Lung (tissue), 12 donors: ENCODE results near the gene PSMD12. TPM values are rescaled to one million over a fixed set of nuclear protein-coding genes. Genes with fewer than 3 reads are reported as not detected.

Source experiments
- ATAC-seq: fragments of 200-7000 bp; cut with Tn5 transposase; one replicate; pipeline ENCODE4 v1.9.1; 2020; ENCODE audit warnings: moderate number of reproducible peaks; ENCODE audit not compliant: insufficient read depth, low FRiP score
- DNase-seq, 3 donors: peaks; one replicate each; pipeline ENCODE4 v3.0.0-alpha.2; 2013 to 2017
- H3K27ac ChIP-seq, 2 donors: one replicate each; pipeline ENCODE4 v1.5.1; 2013; ENCODE audit warnings: mild to moderate bottlenecking in 2 of 2, moderate library complexity in 2 of 2, control low read depth in 1 of 2, inconsistent platforms in 1 of 2, low read depth in 1 of 2, low read length in 1 of 2
- H3K27me3 ChIP-seq, 3 donors: one replicate each; pipeline ENCODE4 v1.5.1; 2013; ENCODE audit warnings: low read length in 2 of 3; ENCODE audit not compliant: control insufficient read depth in 3 of 3, insufficient read depth in 3 of 3
- H3K36me3 ChIP-seq, 4 donors: one replicate each; pipeline ENCODE4 v1.5.1; 2013; ENCODE audit warnings: low read length in 4 of 4, mild to moderate bottlenecking in 1 of 4, moderate library complexity in 1 of 4; ENCODE audit not compliant: control insufficient read depth in 4 of 4, insufficient read depth in 4 of 4
- H3K4me1 ChIP-seq, 5 donors: one replicate each; pipeline ENCODE4 v1.5.1; 2013; ENCODE audit warnings: low read length in 5 of 5, mild to moderate bottlenecking in 2 of 5, moderate library complexity in 1 of 5; ENCODE audit not compliant: control insufficient read depth in 5 of 5, insufficient read depth in 5 of 5
- H3K4me3 ChIP-seq: one replicate; pipeline ENCODE4 v1.5.1; 2013; ENCODE audit warnings: mild to moderate bottlenecking, control low read depth, moderate library complexity
- H3K9ac ChIP-seq, 2 donors: one replicate each; pipeline ENCODE4 v1.5.1; 2013; ENCODE audit warnings: low read length in 2 of 2, control low read depth in 1 of 2; ENCODE audit not compliant: insufficient read depth in 1 of 2
- H3K9me3 ChIP-seq, 4 donors: one replicate each; pipeline ENCODE4 v1.5.1; 2013; ENCODE audit warnings: low read length in 3 of 4, mild to moderate bottlenecking in 1 of 4, moderate library complexity in 1 of 4; ENCODE audit not compliant: control insufficient read depth in 4 of 4, insufficient read depth in 3 of 4
- CTCF ChIP-seq: IDR thresholded peaks from 2 replicates; pipeline ENCODE4 v1.5.1; 2012; ENCODE audit warnings: mild to moderate bottlenecking; ENCODE audit errors: control extremely low read depth, extremely low read depth
- WGBS, 2 donors: extraction: QIAGEN DNeasy Blood & Tissue Kit; methylation state at CpG; one replicate each; pipeline ENCODE4 v1.1.7; 2013; 5-methylcytosine and 5-hydroxymethylcytosine counted together
- polyA plus RNA-seq, 2 donors: library from polyadenylated mRNA; stranded (reverse); fragments of 200-250 nt; gene quantifications; one replicate each; pipeline ENCODE4 v1.2.1, GENCODE V29; 2013
- total RNA-seq, 2 donors: library from RNA; depleted of rRNA in 1 of 2; stranded (reverse); fragments of >200 nt in 1 of 2; gene quantifications; one replicate each; pipeline ENCODE4 v1.2.1, GENCODE V29; 2014 to 2021
- donor health status: control.
- donor health status: control.
- donor health status: Bipolar disorder and iron deficiency.
- donor health status: healthy.
- donor health status: DM: yes; HTN: yes; CAD: no.

The PSMD12 gene
- total and polyA plus RNA-seq, 4 donors = 27.3 to 47.8 (median 37.2) TPM

- peak; percentile 49 for TF ChIP-seq CTCF
- ATAC-seq = no peak
- no peaks in the 10 kb centered on the region for H3K27me3 ChIP-seq
- no peak overlapping the region for H3K4me3 ChIP-seq
- no peak overlapping the region for H3K9ac ChIP-seq
- no peak overlapping the region for H3K27ac ChIP-seq
- H3K9me3 ChIP-seq = peaks cover 0 to 1% (median 0%) of the 10 kb centered on the region in 4 donors
- DNase-seq = peak; percentile 13 to 24 (median 21)
- peaks cover 0 to 11% (median 8%) of the 10 kb centered on the region in 5 donors for H3K4me1 ChIP-seq
- no peaks in the 10 kb centered on the region for H3K36me3 ChIP-seq
- whole genome bisulfite sequencing, 2 donors = 71% methylated on average over 16 of the region's 16 CpGs
These were observed 20.7 kb upstream of the PSMD12 start for GRCh38 chr17:67386965-67387551.

GRCh38 chr17:67385122-67385988 is 19.0 kb upstream of the PSMD12 start:
- peaks cover 0 to 8% (median 1%) of the 10 kb centered on the region in 5 donors for H3K4me1 ChIP-seq
- no peak overlapping the region for H3K9ac ChIP-seq
- no peak for DNase-seq
- H3K4me3 ChIP-seq = no peak overlapping the region
- H3K27me3 ChIP-seq = no peaks in the 10 kb centered on the region
- no peak for TF ChIP-seq CTCF
- 94 to 96% methylated on average over 20 of the region's 20 CpGs for WGBS, 2 donors
- peaks cover 0 to 1% (median 0%) of the 10 kb centered on the region in 4 donors for H3K9me3 ChIP-seq
- H3K36me3 ChIP-seq = no peaks in the 10 kb centered on the region
- no peak overlapping the region for H3K27ac ChIP-seq
- no peak for ATAC-seq

DNA sequence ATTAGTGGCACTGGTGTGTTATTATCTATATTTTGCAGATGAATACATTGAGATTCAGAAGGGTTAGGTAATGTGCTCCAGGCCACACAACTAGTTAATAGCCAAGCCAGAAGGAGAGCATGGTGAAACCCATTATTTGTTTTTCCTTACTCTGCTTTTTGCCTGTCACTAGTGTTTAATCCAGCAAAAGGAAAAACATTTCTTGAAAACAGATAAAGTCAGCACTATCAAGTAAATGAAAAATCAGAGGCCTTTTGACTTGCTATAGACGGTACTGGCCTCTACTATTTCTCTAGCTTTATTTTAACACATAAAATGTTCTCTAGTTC is 15.5 kb upstream of the PSMD12 start:
- DNase-seq (no peak), ATAC-seq (no peak)
- H3K9ac ChIP-seq = no peak overlapping the region
- WGBS, 2 donors = 82 to 94% methylated on average over 1 of the region's 1 CpG
- peaks cover 0 to 1% (median 0%) of the 10 kb centered on the region in 4 donors for H3K9me3 ChIP-seq
- H3K4me1 ChIP-seq = peaks cover 0 to 6% (median under 1%) of the 10 kb centered on the region in 5 donors
- TF ChIP-seq CTCF = no peak
- H3K4me3 ChIP-seq = no peak overlapping the region
- H3K36me3 ChIP-seq = no peaks in the 10 kb centered on the region
- no peak overlapping the region for H3K27ac ChIP-seq
- H3K27me3 ChIP-seq = no peaks in the 10 kb centered on the region
